UCSD-AML1 (cell line): Measurements from ENCODE around the gene SFXN5.
A peak's percentile ranks its signal among the peaks of the same experiment; 100 is the strongest.
"Not testable (repeated sequence)": the region's sequence is repeated elsewhere in the genome, so short reads cannot be mapped to it uniquely, and the experiment has no call there.

Source experiments
- DNase-seq: peaks from one replicate; lab custom pipeline; 2025; ENCODE audit not compliant: unreplicated experiment; lab: John Stamatoyannopoulos, UW

Gene SFXN5, protein sequence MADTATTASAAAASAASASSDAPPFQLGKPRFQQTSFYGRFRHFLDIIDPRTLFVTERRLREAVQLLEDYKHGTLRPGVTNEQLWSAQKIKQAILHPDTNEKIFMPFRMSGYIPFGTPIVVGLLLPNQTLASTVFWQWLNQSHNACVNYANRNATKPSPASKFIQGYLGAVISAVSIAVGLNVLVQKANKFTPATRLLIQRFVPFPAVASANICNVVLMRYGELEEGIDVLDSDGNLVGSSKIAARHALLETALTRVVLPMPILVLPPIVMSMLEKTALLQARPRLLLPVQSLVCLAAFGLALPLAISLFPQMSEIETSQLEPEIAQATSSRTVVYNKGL

DNA sequence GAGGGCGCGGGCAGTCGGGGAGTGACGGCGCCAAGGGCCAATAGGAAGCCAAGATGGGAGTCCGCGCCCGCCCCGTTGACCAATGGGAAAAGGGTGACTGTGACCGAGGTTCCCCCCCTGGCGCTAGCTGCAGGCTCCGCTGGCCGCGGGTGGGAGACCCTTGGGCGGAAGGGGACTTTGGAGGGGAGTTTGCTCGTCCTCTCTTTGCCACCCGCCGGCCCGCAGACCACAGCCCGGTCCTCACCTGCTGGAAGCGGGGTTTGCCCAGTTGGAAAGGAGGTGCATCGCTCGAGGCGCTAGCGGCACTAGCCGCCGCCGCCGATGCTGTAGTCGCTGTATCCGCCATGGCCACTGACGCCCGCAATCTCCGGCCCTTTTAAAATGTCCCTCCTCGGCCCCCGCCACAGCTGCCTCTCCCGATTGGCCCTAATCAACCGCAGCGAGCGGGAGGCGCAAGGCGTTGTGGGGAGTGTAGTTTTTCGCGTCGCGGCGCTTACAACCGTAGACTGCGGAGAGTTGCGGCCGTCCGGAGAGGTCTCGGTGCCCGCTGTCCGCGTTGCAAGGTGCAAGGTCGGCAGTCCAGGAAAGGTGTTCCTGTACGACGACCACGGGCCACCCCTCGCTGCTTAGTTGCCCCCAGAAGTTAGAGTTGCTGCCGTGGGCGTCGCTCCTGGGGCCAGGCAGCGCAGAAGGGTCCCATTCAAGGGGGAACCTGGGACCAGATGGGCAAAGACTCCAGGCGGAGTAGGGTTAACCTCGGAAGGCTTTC lies at the start of gene SFXN5:
Gene SFXN5 (minus strand): TSS at position 353 of the 769 bp plus-strand sequence. CDS start 7 bp downstream, at position 346.
- DNase-seq, result peak; percentile 95

DNA sequence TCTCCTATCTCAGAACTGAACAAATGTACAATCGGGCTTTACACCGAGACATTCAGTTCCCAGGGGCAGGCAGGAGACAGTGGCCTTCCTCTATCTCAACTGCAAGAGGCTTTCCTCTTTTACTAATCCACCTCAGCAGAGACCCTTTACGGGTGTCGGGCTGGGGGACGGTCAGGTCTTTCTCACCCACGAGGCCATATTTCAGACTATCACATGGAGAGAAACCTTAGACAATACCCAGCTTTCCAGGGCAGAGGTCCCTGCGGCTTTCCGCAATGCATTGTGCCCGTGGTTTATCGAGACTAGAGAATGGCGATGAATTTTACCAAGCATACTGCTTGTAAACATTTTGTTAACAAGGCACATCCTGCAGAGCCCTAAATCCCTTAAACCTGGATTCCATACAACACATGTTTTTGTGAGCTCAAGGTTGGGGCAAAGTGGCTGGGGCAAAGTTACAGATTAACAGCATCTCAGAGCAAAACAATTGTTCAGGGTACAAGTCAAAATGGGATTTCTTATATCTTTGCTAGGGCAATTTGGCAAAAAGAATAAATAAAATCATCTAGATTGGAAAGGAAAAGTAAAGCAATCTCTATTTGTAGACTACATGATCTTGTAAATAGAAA lies 48.2 kb upstream of the SFXN5 start:
- not testable (repeated sequence) for DNase-seq

DNA sequence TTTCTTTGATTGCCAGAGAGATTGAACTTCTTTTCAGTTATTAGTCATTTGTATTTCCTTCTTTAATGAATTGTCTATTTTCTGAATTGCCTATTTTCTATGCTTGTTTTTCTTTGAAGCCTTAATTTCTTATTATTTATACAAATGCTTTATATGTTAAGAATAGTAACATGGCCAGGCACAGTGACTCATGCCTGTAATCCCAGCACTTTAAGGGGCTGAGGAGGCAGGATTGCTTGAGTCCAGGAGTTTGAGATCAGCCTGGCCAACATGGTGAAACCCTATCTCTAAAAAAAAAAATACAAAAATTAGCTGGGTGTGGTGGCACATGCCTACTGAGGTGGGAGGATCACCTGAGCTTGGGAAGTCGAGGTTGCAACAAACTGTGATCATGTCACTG lies 45.9 kb upstream of the SFXN5 start:
- no peak for DNase-seq

DNA sequence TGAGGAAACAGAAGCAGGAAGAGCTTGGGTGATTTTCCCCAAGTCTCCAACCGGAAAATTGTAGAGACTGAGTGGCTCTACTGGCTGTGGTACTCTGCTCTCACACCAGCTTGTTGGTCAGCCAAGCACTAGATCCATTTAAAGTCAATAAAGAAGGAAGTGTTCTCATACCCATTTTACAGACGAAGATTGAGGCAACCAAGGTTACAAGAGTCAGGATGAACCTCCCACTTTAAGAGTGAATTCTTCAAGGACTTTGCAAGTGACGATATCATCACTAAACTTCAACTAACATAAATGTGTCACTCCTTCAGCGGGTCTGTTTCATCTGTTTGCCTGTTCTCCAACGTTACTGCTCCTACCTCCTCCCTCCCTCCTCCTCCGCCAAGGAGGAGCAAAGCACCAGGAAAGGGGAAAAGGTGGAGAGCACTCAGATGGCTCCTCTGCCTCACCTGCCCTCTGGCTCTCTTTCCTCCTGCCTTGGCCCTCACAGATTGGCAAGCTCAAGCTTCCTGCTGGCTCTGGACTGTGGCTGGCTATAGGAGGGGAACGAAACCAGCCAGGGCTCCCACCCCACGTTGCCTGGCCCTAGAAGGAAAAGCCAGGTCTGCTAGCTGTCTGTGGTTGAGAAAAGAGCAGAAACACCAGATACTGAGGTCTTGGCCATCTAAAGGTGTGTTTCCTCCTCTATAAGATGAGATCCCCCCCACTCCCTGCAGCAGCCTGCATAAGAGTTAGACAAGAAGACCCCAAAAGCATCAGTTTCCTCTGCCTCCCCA lies 44.9 kb upstream of the SFXN5 start:
- DNase-seq, result no peak

DNA sequence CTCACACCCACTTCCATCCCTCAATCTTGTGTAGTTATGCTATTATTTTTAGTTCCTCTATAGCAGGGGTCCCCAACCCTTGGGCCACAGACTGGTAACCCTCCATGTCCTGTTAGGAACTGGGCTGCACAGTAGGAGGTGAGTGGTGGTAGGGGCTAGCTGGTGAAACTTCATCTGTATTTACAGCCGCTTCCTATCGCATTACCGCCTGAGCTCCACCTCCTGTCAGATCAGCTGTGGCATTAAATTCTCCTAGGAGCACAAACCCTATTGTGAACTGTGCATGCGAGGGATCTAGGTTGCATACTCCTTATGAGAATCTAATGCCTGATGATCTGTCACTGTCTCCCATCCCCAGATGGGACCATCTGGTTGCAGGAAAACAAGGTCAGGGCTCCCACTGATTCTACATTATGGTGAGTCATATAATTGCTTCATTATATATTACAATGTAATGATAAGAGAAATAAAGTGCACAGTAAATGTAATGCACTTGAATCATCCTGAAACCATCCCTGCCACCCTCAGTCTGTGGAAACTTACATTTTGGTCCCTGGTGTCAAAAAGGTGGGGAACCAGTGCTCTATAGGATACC lies 42.9 kb upstream of the SFXN5 start:
- DNase-seq, result no peak

DNA sequence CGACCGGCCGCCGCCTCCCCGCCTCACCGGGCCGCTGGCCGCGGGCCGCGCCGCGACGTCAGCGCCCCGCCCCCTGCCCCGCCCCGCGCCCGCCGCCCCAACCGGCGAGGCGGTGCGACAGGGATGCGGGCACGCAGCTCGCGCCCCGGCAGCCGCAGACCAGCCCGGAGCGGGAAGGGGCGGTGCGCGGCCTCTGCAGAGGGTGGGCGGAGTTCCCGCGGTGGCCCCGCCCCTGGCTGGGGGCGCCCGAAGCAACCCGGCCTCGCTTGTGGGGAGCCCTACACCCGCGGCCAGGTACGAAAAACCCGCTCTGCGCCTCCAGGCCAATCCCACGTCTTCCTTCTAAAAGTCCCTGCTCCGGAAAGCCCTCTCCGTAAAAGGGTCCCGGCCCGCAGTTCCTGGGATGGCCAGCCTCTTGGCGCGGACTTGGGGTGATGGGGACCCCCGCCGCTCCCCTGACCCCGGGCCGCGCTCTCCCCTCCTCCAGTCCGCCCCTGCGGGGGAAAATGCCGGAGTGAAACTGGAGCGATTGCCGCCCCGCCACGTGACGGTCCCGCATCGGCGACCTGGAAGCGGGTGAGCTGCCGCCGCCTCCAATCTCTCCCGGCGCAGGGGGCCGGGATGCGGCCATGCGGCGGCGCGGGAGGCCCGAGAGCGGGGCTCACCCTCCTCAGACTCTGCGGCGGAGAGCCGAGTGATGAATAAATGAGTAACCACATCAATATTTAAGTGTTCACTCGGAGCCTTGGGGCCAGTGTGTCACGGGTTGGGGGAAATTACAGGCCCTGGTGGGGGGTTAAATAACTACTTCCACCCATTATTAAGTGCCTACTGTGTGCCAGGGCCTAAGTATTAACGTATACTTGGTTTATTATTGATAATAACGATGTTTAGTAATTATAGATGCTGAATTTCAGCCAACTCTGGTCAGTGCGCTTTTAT lies 41.7 kb upstream of the SFXN5 start, which contains the start of gene RAB11FIP5:
Gene RAB11FIP5 (minus strand): TSS at position 36 of the 942 bp plus-strand sequence. CDS start 171 bp downstream, outside the sequence.
- peak; percentile 81 for DNase-seq

DNA sequence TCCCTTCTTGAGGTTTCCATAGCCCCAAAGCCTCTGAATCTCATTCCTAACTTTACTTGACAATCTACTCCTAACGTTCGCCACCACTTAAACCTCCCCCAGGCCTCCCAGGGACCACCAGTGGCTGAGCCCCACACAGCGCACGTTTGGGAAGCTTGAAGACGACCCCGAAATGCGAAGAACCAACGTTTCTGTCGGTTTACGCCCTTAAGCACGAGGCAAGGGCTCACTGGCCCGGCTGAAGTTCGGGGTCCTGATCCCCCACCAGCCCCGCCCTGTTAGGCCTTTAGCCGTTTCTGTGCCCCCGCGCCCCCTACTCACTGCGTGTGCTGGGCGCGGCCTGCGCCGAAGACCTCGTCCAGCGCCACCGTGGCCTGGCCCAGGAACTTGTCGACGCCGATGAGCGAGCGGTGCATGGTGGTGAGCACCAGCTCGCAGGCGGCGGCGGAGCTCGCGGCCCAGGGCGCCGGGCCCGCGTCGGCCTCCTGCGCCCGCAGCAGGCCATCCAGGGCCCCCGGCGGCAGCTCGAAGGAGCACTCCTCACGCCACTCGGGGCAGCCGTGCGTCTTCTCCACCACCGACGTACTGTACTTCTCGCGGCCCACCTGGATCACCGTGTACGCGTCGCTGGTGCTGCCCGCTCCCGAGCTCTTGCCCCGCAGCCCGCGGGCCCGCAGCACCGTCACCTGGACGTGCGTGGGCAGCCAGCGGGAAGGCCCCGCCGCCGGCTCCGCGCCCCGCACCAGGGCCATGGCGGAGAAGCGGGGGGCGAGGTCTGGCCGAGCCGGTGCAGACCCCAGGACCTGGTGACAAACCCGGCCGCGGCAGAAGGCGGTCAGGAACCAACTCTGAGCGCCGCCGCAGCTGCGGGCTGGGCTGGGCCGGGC lies 40.8 kb upstream of the SFXN5 start:
- peak; percentile 50 for DNase-seq

DNA sequence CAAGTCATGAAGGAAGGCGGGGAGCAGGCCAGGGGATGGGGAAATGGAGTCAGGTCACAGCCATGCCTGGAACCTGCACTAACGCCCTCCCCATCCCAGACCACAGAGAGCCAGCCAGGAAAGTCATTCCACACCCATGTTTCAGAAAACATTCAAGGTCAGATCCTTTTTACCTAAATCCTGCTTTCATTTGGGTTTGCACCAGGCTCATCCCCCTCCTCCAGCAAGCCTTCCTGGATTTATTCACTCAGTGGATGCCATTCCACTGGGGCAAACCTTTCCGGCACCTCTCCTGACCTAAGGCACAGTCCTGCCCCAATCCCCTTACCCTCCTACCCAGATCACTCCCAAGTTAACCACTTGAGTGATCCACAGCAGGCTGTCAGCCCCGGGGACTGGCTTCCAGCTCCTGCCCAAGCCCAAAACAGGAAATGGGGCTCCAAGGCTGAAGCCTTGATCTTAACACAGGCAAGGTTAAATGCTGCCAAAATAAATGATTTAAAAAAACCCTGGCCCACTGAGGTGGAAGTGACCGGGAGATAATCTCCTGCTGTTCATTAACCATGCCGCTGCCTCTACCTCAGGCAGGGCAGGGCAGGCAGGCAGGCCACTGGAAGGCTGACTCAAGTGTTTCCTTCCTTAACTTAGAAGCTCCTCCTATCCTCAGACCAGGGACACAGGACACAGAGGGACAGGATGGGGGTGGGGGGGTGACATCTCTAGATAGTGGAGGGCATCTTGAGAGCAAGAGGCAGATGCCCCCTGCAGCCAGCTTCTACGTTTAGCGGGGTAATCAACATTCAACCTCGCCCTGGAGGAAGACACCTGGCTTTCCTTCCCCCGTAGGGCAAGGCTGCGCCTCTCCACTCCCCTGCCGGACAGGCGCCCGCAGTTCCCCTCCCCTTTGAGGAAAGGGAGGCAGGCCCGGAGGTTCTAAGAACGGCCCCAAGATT lies 39.8 kb upstream of the SFXN5 start:
- peak; percentile 60 for DNase-seq

DNA sequence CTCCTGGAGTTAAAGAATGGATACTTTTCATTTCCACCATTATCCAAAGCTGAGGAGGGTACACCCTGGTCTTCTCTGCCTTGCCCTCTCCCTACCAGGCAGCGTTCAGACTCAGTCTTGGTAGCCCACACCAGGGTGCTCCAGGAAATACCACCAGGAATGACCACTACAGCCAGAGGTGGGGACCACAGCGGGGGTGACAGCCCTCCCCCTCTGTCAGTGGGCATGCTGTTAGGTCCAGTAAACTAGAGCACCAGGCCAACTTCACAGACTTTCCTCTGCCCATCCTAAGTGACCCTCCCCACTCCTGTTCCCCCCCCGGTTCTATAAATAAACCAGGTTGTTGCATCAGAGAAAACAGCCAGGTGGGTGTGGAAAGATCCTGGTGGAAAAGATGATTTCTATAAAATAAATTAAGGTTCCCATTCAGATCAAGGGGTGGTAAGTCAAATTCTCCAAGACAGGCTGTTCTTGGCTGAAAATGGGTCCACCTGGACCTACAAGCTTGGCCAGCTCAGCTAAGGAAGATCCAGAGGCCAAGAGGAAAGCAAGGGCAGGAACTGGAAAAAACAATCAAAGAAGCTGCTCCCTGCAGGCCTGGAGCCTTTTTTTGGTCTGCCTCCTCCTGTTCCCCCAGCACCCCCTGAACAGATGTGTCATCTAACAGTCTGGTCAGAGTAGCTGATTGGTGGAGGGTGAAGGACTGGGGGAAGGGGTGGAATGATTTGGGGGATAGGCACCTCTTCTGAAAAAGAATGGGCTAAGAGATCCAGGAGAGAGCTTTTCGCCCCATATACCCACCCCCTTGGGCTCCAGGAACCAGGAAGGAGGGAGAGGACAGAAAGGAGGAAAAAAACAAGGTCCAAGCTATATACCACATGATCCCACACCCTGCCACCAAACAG lies 38.9 kb upstream of the SFXN5 start:
- DNase-seq, result no peak

DNA sequence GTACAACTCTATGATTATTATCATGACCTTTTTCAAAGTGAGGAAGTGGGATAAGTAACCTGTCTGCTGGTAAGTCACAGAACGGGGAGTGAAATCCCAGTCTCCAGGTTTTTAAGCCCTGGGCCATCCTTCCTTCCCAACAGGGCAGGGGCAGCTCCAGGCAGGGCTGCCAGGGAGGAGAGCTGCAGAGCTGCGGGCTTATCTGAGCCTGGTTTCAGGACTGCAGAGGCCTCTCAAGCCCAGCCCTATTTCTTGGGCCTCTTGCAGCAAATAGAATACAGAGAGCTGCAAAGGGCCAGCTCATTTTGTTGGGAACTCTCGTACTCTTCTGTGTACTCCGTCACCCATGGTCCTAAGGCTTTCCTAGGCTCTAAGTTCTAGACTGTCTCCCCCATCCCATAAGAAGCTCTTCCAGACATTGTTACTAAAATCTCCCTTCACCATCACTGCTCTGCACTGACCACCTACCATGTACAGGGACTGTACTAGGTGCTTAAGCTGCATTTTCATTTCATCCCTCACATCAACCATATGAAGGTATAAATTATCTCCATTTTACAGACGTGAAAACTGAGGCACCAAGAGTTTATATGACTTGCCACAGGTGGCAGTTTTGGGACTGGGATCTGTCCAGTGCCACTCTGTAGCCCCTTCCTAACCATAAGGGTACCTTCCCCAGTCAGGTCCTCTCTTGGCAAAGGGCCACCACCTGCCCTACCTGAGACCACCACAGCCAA lies 38.1 kb upstream of the SFXN5 start:
- DNase-seq, result no peak

DNA sequence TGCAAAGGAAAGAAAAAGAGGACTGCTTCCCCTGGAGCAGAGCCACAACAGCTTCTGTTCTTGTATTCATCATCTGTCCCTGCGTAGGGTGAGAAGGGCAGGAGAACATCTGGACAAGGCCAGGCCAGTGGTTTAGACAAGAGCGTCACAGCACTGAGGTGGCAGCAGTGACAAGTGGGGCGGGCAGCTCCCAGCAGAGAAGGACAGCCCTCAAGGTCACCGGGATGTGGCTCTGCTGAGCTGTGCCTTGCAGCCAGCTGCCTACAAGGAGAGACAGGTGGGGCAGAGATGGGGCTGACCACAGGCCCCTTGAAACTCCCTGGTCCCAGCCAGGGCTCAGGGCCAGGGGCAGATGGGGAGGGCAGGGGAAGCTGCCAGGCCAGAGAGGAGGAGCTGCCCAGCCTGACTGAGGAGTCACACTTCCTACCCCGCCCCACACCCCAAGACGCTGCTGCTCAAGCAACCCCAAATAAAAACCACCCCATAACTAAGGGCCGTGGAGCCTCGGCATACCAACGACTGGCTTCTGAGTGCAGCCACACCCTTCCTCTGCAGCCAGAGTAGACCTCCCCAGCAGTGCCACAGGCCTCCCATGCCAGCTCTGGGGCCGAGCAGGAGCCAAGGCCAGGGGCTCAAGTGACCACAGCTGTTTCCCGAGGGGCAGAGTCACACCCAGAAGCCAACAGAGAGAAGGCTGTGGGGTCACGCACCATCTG lies 35.9 kb upstream of the SFXN5 start:
- DNase-seq, result no peak

DNA sequence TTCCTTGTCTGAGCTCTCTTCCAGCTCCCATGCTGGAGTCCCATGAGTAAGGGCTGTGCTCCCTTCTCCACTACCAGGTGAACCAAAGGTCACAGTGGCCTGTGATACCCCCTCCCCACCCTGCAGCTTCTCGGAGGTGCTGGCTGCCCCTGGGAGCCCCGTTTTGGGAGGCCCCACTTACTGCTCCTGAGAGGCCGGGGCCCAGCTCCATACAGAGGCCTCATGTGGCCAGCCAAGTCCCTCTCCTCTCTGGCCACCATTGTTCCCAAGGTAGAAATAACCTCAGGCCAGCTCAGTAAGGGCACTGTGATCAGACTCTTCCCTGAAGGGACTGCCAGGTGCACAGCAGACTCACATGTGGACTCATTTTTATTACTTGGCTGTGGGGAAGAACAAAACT lies 35.3 kb upstream of the SFXN5 start:
- DNase-seq, result no peak

DNA sequence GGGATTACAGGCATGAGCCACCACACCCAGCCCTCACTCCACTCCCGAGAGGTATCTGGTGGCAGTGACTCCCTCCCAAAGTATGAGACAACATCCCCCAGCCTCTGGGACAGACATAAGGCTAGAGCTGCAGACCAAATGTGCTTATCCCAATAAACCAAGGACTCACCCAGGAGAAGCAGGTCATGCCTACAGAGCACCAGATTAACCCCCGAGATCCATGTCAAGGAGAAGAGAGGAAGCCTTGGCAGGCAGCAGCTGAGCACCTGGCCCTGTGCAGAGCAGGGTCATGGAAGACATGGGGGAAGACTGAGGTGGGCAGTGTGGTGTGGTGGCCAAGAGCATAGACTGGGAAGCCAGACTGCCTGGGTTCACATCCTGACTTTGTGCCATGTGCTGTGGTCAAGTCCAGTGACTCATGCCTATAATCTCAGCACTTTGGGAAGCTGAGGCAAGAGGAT lies 34.0 kb upstream of the SFXN5 start:
- no peak for DNase-seq

DNA sequence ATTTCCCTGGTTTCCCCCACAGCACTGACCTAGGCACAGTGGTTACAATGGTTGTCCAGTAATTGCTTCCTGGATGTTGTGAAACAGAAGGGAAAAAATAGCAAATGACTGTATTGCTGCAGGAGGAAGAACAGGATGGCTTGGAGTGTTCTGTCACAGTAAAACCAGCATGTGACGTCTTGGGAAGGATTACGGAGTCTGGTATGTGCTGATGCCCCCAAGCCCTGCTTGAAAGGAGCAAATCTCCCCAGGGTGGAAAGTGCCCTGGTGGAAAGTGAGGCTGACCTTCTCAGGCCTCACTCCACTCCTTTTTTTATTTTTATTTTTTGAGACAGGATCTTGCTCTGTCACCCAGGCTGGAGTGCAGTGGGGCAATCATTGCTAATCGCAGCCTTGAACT lies 33.4 kb upstream of the SFXN5 start:
- no peak for DNase-seq

DNA sequence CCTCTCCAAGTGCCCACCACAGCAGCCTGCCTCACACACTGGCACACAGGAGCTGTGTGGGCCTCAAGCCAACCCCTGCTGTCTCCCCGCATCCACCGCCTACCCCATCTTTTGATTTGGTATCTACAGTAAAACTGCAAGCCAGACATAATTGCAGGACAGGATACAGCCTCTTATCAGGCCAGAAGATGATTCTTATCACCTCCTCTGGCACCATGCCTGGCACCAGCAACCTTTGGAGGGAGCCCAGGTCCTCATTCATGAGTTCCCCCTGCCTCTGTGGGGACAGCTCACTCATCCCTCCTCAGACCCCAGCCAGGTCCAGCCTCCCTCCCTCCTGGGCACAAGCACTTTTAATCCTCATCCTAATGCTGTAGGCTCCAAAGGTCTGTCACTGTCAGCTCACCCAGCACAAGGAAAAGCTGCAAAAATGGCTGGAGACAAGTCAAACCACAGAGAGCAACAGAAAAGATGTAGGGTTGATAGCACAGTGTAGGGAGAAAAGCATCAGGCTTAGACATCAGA lies 31.6 kb upstream of the SFXN5 start:
- DNase-seq, result no peak
